ENCODE measurements around the gene RTN4IP1. TPM values are rescaled to one million over a fixed set of nuclear protein-coding genes. Genes with fewer than 3 reads are reported as not detected.
A peak's percentile ranks its signal among the peaks of the same experiment; 100 is the strongest.

RTN4IP1 gene
- total RNA-seq, 1 experiment from 2014 or later = 19.2 TPM

- no peak for DNase-seq (ENCODE audit: low spot score)
- no peak overlapping the region for H3K4me3 Mint-ChIP-seq
- H3K27ac Mint-ChIP-seq = peak overlapping the region; percentile 84; the same call in 1 of the 2 replicates
- POLR2A ChIA-PET = interaction anchor here (1.0 kb wide), 1 partner anchor 9 kb away, joined by 3 read pairs; no protein-coding TSS in a partner anchor
- CTCF ChIA-PET = interaction anchor here (1.6 kb wide), 2 partner anchors 11 to 13 kb away, joined by 4 to 10 read pairs; no protein-coding TSS in a partner anchor
- H3K27me3 Mint-ChIP-seq (ENCODE audit: low read depth) = no peaks in the 10 kb centered on the region
- H3K9me3 Mint-ChIP-seq = peaks cover 18% of the 10 kb centered on the region
- peaks cover 26% of the 10 kb centered on the region for H3K36me3 Mint-ChIP-seq
- TF ChIP-seq ZNF425 (CRISPR knock-in tag; conservative IDR thresholded peaks at IDR 0.05) = no peak
- TF ChIP-seq OVOL2 (CRISPR knock-in tag; IDR thresholded peaks at IDR 0.05; ENCODE audit: borderline replicate concordance) = no peak
- H3K4me1 Mint-ChIP-seq = peaks cover 43% of the 10 kb centered on the region
- no peak; the same call in 1 of the 2 replicates for ATAC-seq
These were observed 8.2 kb downstream of the RTN4IP1 start for GRCh38 chr6:106620931-106621672.

- ATAC-seq (no peak), DNase-seq (ENCODE audit: low spot score) (no peak)
- peaks cover 46% of the 10 kb centered on the region for H3K4me1 Mint-ChIP-seq
- 0 out of 2 replicates have a peak overlapping the region, but pooled peaks have one; percentile 9 for H3K27ac Mint-ChIP-seq
- ChIA-PET POLR2A (interaction anchor here (0.6 to 0.7 kb wide), 3 partner anchors 9 to 355 kb away, joined by 3 to 4 read pairs (median 3); partner anchors contain the start of gene CD24), CTCF (interaction anchor here (1.1 to 1.2 kb wide), 2 partner anchors 10 to 11 kb away, joined by 4 to 5 read pairs; no protein-coding TSS in a partner anchor)
- peaks cover 18% of the 10 kb centered on the region for H3K9me3 Mint-ChIP-seq
- no peak overlapping the region for H3K4me3 Mint-ChIP-seq
- no peak for TF ChIP-seq GRHL2 (CRISPR knock-in tag; IDR thresholded peaks at IDR 0.05; ENCODE audit: insufficient replicate concordance, severe bottlenecking)
- TF ChIP-seq CTCF (IDR thresholded peaks at IDR 0.05) = no peak
- TF ChIP-seq E2F1 (CRISPR knock-in tag; IDR thresholded peaks at IDR 0.05) = no peak
- no peak for TF ChIP-seq KAT7 (CRISPR knock-in tag; IDR thresholded peaks at IDR 0.05; ENCODE audit: borderline replicate concordance)
- TF ChIP-seq HMGA2 (CRISPR knock-in tag; IDR thresholded peaks at IDR 0.05) = no peak
- TF ChIP-seq ETV6 (CRISPR knock-in tag; IDR thresholded peaks at IDR 0.05) = no peak
- peaks cover 26% of the 10 kb centered on the region for H3K36me3 Mint-ChIP-seq
- H3K27me3 Mint-ChIP-seq (ENCODE audit: low read depth) = no peaks in the 10 kb centered on the region
These were observed 10.1 kb downstream of the RTN4IP1 start for GRCh38 chr6:106619223-106619622.

GRCh38 chr6:106618324-106618723, 11.0 kb downstream of the RTN4IP1 start:
- H3K4me3 Mint-ChIP-seq = no peak overlapping the region
- H3K9me3 Mint-ChIP-seq = peaks cover 14% of the 10 kb centered on the region
- no peak for DNase-seq (ENCODE audit: low spot score)
- H3K36me3 Mint-ChIP-seq = peaks cover 19% of the 10 kb centered on the region
- no peak for ATAC-seq
- H3K4me1 Mint-ChIP-seq = peaks cover 55% of the 10 kb centered on the region
- ChIA-PET CTCF (interaction anchor here (1.2 to 1.3 kb wide), 2 partner anchors 10 to 379 kb away, joined by 3 to 4 read pairs; no protein-coding TSS in a partner anchor), POLR2A (no interaction called here)
- H3K27ac Mint-ChIP-seq = peak overlapping the region; percentile 37; the same call in 1 of the 2 replicates
- H3K27me3 Mint-ChIP-seq (ENCODE audit: low read depth) = no peaks in the 10 kb centered on the region
- TF ChIP-seq MXD4 (CRISPR knock-in tag; IDR thresholded peaks at IDR 0.05; ENCODE audit: borderline replicate concordance) (no peak), SP1 (CRISPR knock-in tag; conservative IDR thresholded peaks at IDR 0.05) (no peak), SMAD4 (CRISPR knock-in tag; IDR thresholded peaks at IDR 0.05) (no peak), ETV6 (CRISPR knock-in tag; IDR thresholded peaks at IDR 0.05) (no peak), USF1 (CRISPR knock-in tag; IDR thresholded peaks at IDR 0.05) (no peak), CREB1 (CRISPR knock-in tag; IDR thresholded peaks at IDR 0.05) (no peak), IRF1 (CRISPR knock-in tag; IDR thresholded peaks at IDR 0.05) (no peak), TP53 (CRISPR knock-in tag; IDR thresholded peaks at IDR 0.05) (no peak), CBFB (CRISPR knock-in tag; IDR thresholded peaks at IDR 0.05; ENCODE audit: low read depth) (no peak), E2F1 (CRISPR knock-in tag; IDR thresholded peaks at IDR 0.05) (no peak), MAX (CRISPR knock-in tag; IDR thresholded peaks at IDR 0.05) (no peak), OVOL2 (CRISPR knock-in tag; IDR thresholded peaks at IDR 0.05; ENCODE audit: borderline replicate concordance) (no peak), TEAD4 (CRISPR knock-in tag; IDR thresholded peaks at IDR 0.05) (no peak), CREM (CRISPR knock-in tag; IDR thresholded peaks at IDR 0.05) (no peak), ZNF219 (CRISPR knock-in tag; IDR thresholded peaks at IDR 0.05; ENCODE audit: borderline replicate concordance) (no peak), KAT7 (CRISPR knock-in tag; IDR thresholded peaks at IDR 0.05; ENCODE audit: borderline replicate concordance) (no peak)

Data from WTC11 (cell line).